PC-3 (cell line): ENCODE results near the gene TMTC1. TPM values are rescaled to one million over a fixed set of nuclear protein-coding genes. Genes with fewer than 3 reads are reported as not detected.

ENCODE experiments used
- ATAC-seq: fragments of 200-7000 bp; cut with Tn5 transposase; 2 replicates; pipeline ENCODE4 v1.9.1; 2020; ENCODE audit warnings: mild to moderate bottlenecking, moderate library complexity
- BruUV-seq: library from RNA; stranded (reverse); fragments of 400-500 nt; replicated peaks from 2 replicates; lab custom pipeline; 2021; lab: Mats Ljungman, UMichigan
- CTCF ChIA-PET: fragments of 300-600 bp; sonication (Branson Sonifier 250); formaldehyde crosslinking; loops from one replicate; lab custom pipeline; 2022; ENCODE audit warnings: antibody characterized with exemption; lab: Charles Lee
- POLR2A ChIA-PET: fragments of 300-600 bp; sonication (Branson Sonifier 250); formaldehyde crosslinking; loops from one replicate; lab custom pipeline; 2022; ENCODE audit warnings: antibody characterized with exemption; ENCODE audit not compliant: unreplicated experiment; lab: Charles Lee
- DNase-seq: peaks from one replicate; pipeline ENCODE4 v3.0.0-alpha.2; 2015
- H2AFZ ChIP-seq: fragments of 300-600 bp; sonication (generic); 2 replicates; pipeline ENCODE4 v1.6.0; 2016; ENCODE audit warnings: antibody characterized with exemption, low read length
- H3F3A ChIP-seq: fragments of 300-600 bp; sonication (generic); one replicate; pipeline ENCODE4 v1.6.0; 2017; ENCODE audit warnings: antibody characterized with exemption, low read length, control low read depth, mild to moderate bottlenecking; ENCODE audit not compliant: unreplicated experiment
- H3K27ac ChIP-seq: fragments of 300-600 bp; sonication (generic); 2 replicates; pipeline ENCODE4 v1.5.1; 2016; ENCODE audit warnings: mild to moderate bottlenecking, low read length
- H3K27me3 ChIP-seq: fragments of 300-600 bp; sonication (generic); 2 replicates; pipeline ENCODE4 v1.6.1; 2016; ENCODE audit warnings: low read length, mixed read lengths
- H3K36me3 ChIP-seq: fragments of 300-600 bp; sonication (generic); 2 replicates; pipeline ENCODE4 v1.6.1; 2016; ENCODE audit warnings: low read depth, mixed run types, low read length, mixed read lengths
- H3K4me1 ChIP-seq: fragments of 300-600 bp; sonication (generic); 2 replicates; pipeline ENCODE4 v1.5.1; 2016; ENCODE audit warnings: low read length; ENCODE audit not compliant: insufficient read depth
- H3K4me2 ChIP-seq: fragments of 300-600 bp; sonication (generic); 2 replicates; pipeline ENCODE4 v1.6.0; 2016; ENCODE audit warnings: low read length
- H3K4me3 ChIP-seq: fragments of 300-600 bp; sonication (generic); 2 replicates; pipeline ENCODE4 v1.5.1; 2016; ENCODE audit warnings: mild to moderate bottlenecking, low read length, mixed read lengths
- H3K79me2 ChIP-seq: fragments of 300-600 bp; sonication (generic); 2 replicates; pipeline ENCODE4 v1.6.1; 2017; ENCODE audit warnings: low read length, mixed read lengths
- H3K9ac ChIP-seq: fragments of 300-600 bp; sonication (generic); 2 replicates; pipeline ENCODE4 v1.6.0; 2016; ENCODE audit warnings: mild to moderate bottlenecking, low read length
- H3K9me2 ChIP-seq: fragments of 300-600 bp; sonication (generic); replicated peaks from 2 replicates; pipeline ENCODE4 v1.6.1; 2016; ENCODE audit warnings: mixed run types, low read length, mixed read lengths
- H3K9me3 ChIP-seq: fragments of 300-600 bp; sonication (generic); 2 replicates; pipeline ENCODE4 v1.6.1; 2016; ENCODE audit warnings: low read length, mixed read lengths
- H4K20me1 ChIP-seq: fragments of 300-600 bp; sonication (generic); 2 replicates; pipeline ENCODE4 v1.6.1; 2016; ENCODE audit warnings: low read length, mixed read lengths
- CTCF ChIP-seq: fragments of 300-600 bp; sonication (generic); conservative IDR thresholded peaks from 2 replicates; pipeline ENCODE4 v1.5.1; 2017; ENCODE audit warnings: antibody characterized with exemption, low read depth, mild to moderate bottlenecking, low read length
- EZH2 ChIP-seq: fragments of 300-600 bp; sonication (generic); IDR thresholded peaks from one replicate; pipeline ENCODE4 v1.6.1; 2017; ENCODE audit warnings: antibody characterized with exemption, mild to moderate bottlenecking, low read length; ENCODE audit not compliant: unreplicated experiment
- EZH2phosphoT487 ChIP-seq: fragments of 300-600 bp; sonication (generic); IDR thresholded peaks from 2 replicates; pipeline ENCODE4 v1.6.1; 2018; ENCODE audit warnings: mild to moderate bottlenecking, antibody characterized with exemption, low read length, borderline replicate concordance
- intact Hi-C: fragments of 100-400 bp; cut with micrococcal nuclease; formaldehyde crosslinking; loops from 2 replicates; pipeline ENCODE4 v1.9.0; 2023
- total RNA-seq: library from RNA; depleted of rRNA; stranded (reverse); fragments of >200 nt; gene quantifications from 2 replicates; pipeline ENCODE4 v1.2.3, GENCODE V29; 2014

TMTC1 gene
- total RNA-seq, 1 experiment from 2014 or later, result 5.8 TPM

DNA sequence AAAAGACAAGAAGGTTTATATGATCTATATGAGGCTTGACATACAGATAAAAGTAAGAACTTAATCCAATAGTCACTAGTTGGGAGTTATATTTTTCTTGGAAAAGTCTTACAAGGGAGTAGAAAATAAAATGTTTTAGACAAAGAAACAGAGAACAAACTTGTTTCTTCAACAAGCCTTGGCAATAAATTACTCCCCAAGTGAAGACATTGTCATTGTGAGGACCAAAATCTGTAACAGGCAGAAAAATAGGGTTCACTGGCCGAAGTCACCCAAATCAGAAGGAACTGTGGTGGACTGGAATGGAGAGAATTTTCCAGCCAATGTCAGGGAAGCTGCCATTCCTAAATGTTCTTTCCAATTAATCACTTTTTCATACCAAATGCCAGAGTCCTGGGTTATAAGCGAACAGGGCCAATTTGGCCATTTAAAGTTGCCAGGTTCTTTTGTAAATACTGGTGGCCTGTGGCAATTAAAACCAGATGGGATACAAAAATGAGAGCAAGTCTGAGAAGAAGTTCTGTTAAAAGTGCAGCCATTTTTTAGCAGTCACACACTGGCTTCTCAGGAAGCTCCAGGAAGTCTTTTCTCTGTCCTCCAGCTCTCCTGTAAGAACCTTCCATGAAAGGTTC lies 168.9 kb downstream of the TMTC1 start:
- DNase-seq (no peak), ATAC-seq (no peak)
- Histone ChIP-seq H3K9ac (no peak overlapping the region), H3K79me2 (no peaks in the 10 kb centered on the region), H3K9me3 (no peaks in the 10 kb centered on the region), H3K27ac (no peak overlapping the region), H4K20me1 (no peaks in the 10 kb centered on the region), H3K4me2 (no peak overlapping the region), H3K36me3 (no peaks in the 10 kb centered on the region), H3K4me1 (peaks cover 15% of the 10 kb centered on the region), H2AFZ (no peak overlapping the region), H3K4me3 (no peak overlapping the region), H3K27me3 (peaks cover 2% of the 10 kb centered on the region), H3K9me2 (no peaks in the 10 kb centered on the region; the same call in 1 of the 2 replicates), H3F3A (no peaks in the 10 kb centered on the region)
- TF ChIP-seq EZH2phosphoT487 (no peak), CTCF (no peak), EZH2 (no peak)
- BruUV-seq, result no TSS peak
- intact Hi-C loops, result loop anchor here (5.0 kb wide), 1 partner anchor 33 kb away; no protein-coding TSS in a partner anchor
- CTCF ChIA-PET, result no interaction called here
- POLR2A ChIA-PET, result no interaction called here

DNA sequence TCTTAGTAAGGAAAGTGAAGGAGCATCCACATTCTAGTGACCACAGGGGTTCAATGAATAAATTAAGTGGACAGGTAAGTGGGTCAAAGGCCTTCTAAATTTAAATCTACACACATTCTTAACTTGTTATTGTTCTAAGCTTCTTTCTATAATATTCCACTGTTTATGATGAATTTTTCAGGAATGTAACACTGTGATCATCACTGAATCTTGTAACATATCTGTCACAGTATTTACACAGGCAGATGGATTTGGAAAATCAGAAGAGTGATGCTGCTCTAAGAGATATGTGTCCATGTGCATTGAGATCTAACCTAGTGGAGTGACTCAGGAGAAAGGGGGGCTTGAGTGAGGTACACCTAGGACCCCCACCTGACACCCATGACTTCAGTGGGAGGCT lies 170.8 kb downstream of the TMTC1 start:
- H3K27me3 ChIP-seq, result peaks cover 21% of the 10 kb centered on the region
- no peak overlapping the region for H2AFZ ChIP-seq
- no peak overlapping the region for H3K9ac ChIP-seq
- no peak overlapping the region for H3K4me3 ChIP-seq
- no peak overlapping the region for H3K4me2 ChIP-seq
- POLR2A ChIA-PET, result no interaction called here
- no peaks in the 10 kb centered on the region for H3K79me2 ChIP-seq
- H3K9me2 ChIP-seq, result no peaks in the 10 kb centered on the region; the same call in 1 of the 2 replicates
- no peaks in the 10 kb centered on the region for H3K9me3 ChIP-seq
- H3K27ac ChIP-seq, result no peak overlapping the region
- no peaks in the 10 kb centered on the region for H4K20me1 ChIP-seq
- DNase-seq (peak; percentile 18), ATAC-seq (no peak)
- intact Hi-C loops, result no loop called here
- H3K4me1 ChIP-seq, result peaks cover 14% of the 10 kb centered on the region
- BruUV-seq, result no TSS peak
- no peaks in the 10 kb centered on the region for H3K36me3 ChIP-seq
- TF ChIP-seq CTCF (no peak), EZH2 (no peak), EZH2phosphoT487 (no peak)
- CTCF ChIA-PET, result no interaction called here
- H3F3A ChIP-seq, result no peaks in the 10 kb centered on the region

GRCh38 chr12:29611906-29612305 lies 171.8 kb downstream of the TMTC1 start:
- Histone ChIP-seq H3K27me3 (peaks cover 30% of the 10 kb centered on the region), H2AFZ (no peak overlapping the region), H4K20me1 (no peaks in the 10 kb centered on the region), H3K27ac (no peak overlapping the region), H3K36me3 (no peaks in the 10 kb centered on the region), H3K9ac (no peak overlapping the region), H3K4me1 (peaks cover 4% of the 10 kb centered on the region; the same call in 1 of the 2 replicates), H3K79me2 (no peaks in the 10 kb centered on the region), H3F3A (no peaks in the 10 kb centered on the region), H3K4me3 (no peak overlapping the region), H3K9me3 (no peaks in the 10 kb centered on the region), H3K4me2 (no peak overlapping the region), H3K9me2 (no peaks in the 10 kb centered on the region; the same call in 1 of the 2 replicates)
- ChIA-PET POLR2A (no interaction called here), CTCF (no interaction called here)
- no peak for ATAC-seq
- intact Hi-C loops, result no loop called here
- no TSS peak for BruUV-seq
- no peak for DNase-seq
- TF ChIP-seq EZH2 (no peak), EZH2phosphoT487 (no peak), CTCF (no peak)
